HFFc6 (cell line): ENCODE results near the gene TBC1D1. TPM values are rescaled to one million over a fixed set of nuclear protein-coding genes. Genes with fewer than 3 reads are reported as not detected.

Experiments
- DNase-seq: peaks from one replicate; pipeline ENCODE4 v3.0.0-alpha.2; 2018
- H3K27ac Mint-ChIP-seq: 2 replicates; pipeline ENCODE4 v1.8.0; 2020; ENCODE audit warnings: mild to moderate bottlenecking, mixed read lengths
- H3K27me3 Mint-ChIP-seq: 2 replicates; pipeline ENCODE4 v1.8.0; 2021; ENCODE audit warnings: mild to moderate bottlenecking, moderate library complexity, mixed read lengths; ENCODE audit not compliant: insufficient read depth
- H3K36me3 Mint-ChIP-seq: 2 replicates; pipeline ENCODE4 v1.8.0; 2021; ENCODE audit warnings: low read depth, mixed read lengths
- H3K4me1 Mint-ChIP-seq: 2 replicates; pipeline ENCODE4 v1.8.0; 2020; ENCODE audit warnings: low read depth, mixed read lengths
- H3K4me3 Mint-ChIP-seq: 2 replicates; pipeline ENCODE4 v1.8.0; 2020; ENCODE audit warnings: mild to moderate bottlenecking, moderate library complexity, mixed read lengths
- H3K9me3 Mint-ChIP-seq: 2 replicates; pipeline ENCODE4 v1.8.0; 2020; ENCODE audit warnings: mild to moderate bottlenecking, mixed read lengths
- CTCF ChIP-seq: fragments of 200-600 bp; sonication (generic); IDR thresholded peaks from 2 replicates; pipeline ENCODE4 v1.5.0; 2021; ENCODE audit warnings: antibody characterized with exemption, mild to moderate bottlenecking
- total RNA-seq, 6 experiments: library from RNA; stranded (reverse); fragmentation: NEBNext Ultra II Directional; extraction: Animal tissue kit (Norgen Biotek cat#: 25700); gene quantifications; 2 replicates in 1 of 6; 3 replicates in 5 of 6; pipeline ENCODE4 v1.2.3, GENCODE V29; 2021

Gene TBC1D1
- total RNA-seq, 6 experiments from 2014 or later: 78.5 to 126 (median 112) TPM

- no peak for DNase-seq
- Mint-ChIP-seq H3K27ac (no peak overlapping the region), H3K27me3 (peaks cover 11% of the 10 kb centered on the region), H3K4me3 (no peak overlapping the region), H3K36me3 (no peaks in the 10 kb centered on the region), H3K4me1 (peaks cover 9% of the 10 kb centered on the region), H3K9me3 (no peaks in the 10 kb centered on the region)
- no peak for TF ChIP-seq CTCF
These were observed 36.5 kb downstream of the TBC1D1 start for GRCh38 chr4:37927434-37927833.

- Mint-ChIP-seq H3K9me3 (no peaks in the 10 kb centered on the region), H3K27me3 (peaks cover 11% of the 10 kb centered on the region), H3K27ac (no peak overlapping the region), H3K4me1 (peaks cover 9% of the 10 kb centered on the region), H3K36me3 (no peaks in the 10 kb centered on the region), H3K4me3 (no peak overlapping the region)
- DNase-seq: no peak
- TF ChIP-seq CTCF: no peak
These were observed 37.8 kb downstream of the TBC1D1 start for GRCh38 chr4:37928426-37929416.

GRCh38 chr4:37934096-37934495 is 43.2 kb downstream of the TBC1D1 start:
- peaks cover 9% of the 10 kb centered on the region for H3K4me1 Mint-ChIP-seq
- H3K27ac Mint-ChIP-seq: no peak overlapping the region
- H3K9me3 Mint-ChIP-seq: no peaks in the 10 kb centered on the region
- H3K4me3 Mint-ChIP-seq: no peak overlapping the region
- no peak for TF ChIP-seq CTCF
- DNase-seq: no peak
- H3K27me3 Mint-ChIP-seq: peaks cover 14% of the 10 kb centered on the region
- no peaks in the 10 kb centered on the region for H3K36me3 Mint-ChIP-seq

- no peak for DNase-seq
- Mint-ChIP-seq H3K9me3 (no peaks in the 10 kb centered on the region), H3K27ac (no peak overlapping the region)
These were observed 43.7 kb downstream of the TBC1D1 start for GRCh38 chr4:37934609-37935008.

GRCh38 chr4:37935026-37935425 is 44.1 kb downstream of the TBC1D1 start:
- no peak overlapping the region for H3K27ac Mint-ChIP-seq
- no peaks in the 10 kb centered on the region for H3K9me3 Mint-ChIP-seq
- no peak for TF ChIP-seq CTCF
- H3K27me3 Mint-ChIP-seq: peaks cover 15% of the 10 kb centered on the region
- DNase-seq: no peak
- H3K4me1 Mint-ChIP-seq: peaks cover 9% of the 10 kb centered on the region
- no peak overlapping the region for H3K4me3 Mint-ChIP-seq
- H3K36me3 Mint-ChIP-seq: no peaks in the 10 kb centered on the region

More at GRCh38 chr4:37934609-37935008, 43.7 kb downstream of the TBC1D1 start:
- H3K4me3 Mint-ChIP-seq: no peak overlapping the region
- H3K4me1 Mint-ChIP-seq: peaks cover 9% of the 10 kb centered on the region
- TF ChIP-seq CTCF: no peak
- peaks cover 15% of the 10 kb centered on the region for H3K27me3 Mint-ChIP-seq
- H3K36me3 Mint-ChIP-seq: no peaks in the 10 kb centered on the region
